Raji (cell line): ENCODE measurements around the gene LINC00237.

ENCODE experiments used
- POLR2A ChIP-seq: IDR thresholded peaks from 2 replicates; pipeline ENCODE4 v1.6.1; 2011; ENCODE audit warnings: low read depth, low read length, control low read depth; ENCODE audit not compliant: insufficient read depth

Gene LINC00237

DNA sequence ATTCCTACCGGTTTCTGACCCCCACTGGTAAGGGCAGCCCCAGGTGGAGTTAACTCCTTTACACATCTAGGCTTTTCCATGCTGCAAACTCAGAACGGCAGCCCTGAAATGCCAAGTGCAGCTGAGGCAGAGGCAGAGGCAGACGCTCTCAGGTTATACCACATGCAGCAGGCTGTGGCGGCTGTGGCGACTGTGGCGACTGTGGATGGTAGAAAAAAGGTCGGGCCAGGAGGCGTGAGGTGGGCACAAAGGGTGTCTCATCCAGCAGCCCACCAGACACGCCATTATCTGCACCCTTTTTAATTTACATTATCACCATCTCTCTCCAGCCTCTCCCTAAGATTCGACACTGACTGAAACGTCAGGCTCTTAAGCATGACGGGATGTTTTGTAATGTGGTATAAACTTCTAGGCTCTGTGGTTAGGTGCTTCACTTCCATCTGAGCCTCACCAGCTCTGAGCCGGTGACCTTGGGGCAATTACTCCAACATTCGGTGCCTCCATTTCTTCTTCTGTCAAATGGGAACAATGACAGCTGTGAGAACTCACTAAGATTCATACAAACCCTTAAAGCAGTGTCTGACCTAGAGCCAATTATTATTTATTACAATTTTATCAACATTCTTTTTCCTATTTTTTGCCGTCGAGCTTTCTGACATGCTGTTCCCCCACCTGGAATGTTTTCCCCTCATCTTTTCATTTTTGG lies 27.9 kb upstream of the LINC00237 start:
- no peak for TF ChIP-seq POLR2A

DNA sequence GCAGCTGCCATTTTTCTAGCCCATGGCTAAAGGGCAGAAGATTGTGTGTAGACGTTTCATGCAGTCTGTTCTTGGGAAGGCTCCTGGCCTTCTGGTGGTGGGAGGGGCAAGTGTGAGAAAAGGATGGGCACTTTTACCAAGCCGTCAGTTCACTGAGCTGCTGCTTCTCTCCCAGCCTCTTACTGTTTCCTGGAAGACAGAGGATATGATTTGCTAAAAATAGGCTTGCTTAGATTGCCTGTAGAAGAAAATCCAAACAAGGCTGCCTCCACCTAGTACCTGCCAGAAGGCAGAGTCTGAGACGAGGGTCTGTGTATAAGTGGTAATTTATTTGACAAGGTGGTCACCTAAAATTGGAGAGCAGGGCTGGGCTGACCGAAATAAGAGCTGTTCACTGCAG lies 27.2 kb upstream of the LINC00237 start:
- TF ChIP-seq POLR2A, result no peak

DNA sequence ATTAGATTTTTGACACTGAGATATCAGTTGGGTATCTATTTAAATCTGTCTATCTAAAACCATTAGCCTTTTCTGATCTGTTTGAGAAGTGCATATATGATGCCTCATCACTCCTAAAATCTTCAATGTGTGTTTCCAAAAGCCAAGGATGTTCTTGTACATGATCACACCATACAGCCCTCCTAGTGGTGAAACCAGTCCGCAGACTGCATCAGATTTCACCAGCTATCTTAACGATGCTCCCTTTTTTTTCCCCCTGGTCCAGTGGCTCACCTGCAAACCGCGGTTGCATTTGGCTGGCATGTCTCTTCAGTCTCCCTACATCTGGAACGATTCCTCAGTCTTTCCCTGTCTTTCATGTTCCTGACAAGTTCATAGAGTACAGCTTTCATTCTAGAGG lies 23.7 kb upstream of the LINC00237 start:
- no peak for TF ChIP-seq POLR2A

DNA sequence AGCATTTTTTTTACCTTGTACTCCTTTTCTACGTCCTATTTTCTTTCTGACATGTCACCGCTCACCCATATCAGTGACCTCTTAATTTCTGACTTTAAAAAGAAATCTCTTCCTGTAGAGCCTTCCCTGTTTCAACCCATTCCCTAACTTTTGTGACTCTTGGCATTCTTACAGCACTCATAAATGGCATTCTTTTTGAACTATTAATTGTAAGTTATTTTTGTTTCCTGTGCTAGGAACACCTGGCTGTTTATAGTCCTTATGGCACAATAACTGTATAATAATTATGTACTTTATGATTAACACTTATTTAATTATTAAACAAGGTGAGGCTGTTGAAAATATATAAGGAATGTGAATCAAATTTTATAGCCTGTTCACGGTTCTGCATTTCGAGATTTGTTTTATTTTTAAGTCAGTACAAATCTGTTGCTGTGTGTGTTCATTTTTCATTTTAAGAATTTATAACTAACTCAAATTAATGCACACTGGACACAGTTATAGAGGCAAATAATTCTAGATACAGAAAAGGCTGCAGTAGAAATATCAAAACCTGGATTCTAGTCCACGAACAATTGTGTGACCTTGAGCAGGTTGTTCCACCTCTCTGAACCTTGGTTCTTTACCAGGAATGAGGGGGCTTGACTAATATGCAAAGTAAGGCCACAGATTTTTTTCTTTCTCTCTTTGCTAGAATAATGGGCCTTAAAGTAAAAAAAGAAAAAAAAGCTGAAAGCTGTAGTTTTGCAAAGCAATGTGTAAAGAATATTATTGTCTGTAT lies 21.2 kb upstream of the LINC00237 start:
- TF ChIP-seq POLR2A, result no peak

DNA sequence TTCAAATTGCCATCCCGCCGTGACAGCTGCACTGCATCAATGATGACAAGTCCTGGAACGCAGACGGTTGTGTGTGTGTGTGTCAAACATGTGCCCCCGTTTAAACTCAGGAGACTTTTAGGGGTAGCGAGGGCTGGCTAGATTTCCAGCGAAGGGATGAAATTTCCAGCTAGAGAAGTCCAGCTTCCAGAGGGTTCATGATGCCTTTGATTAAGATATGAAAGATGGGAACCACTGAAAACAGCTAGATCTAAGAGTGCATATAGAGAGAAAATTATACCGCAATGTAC lies 20.4 kb upstream of the LINC00237 start:
- no peak for TF ChIP-seq POLR2A

DNA sequence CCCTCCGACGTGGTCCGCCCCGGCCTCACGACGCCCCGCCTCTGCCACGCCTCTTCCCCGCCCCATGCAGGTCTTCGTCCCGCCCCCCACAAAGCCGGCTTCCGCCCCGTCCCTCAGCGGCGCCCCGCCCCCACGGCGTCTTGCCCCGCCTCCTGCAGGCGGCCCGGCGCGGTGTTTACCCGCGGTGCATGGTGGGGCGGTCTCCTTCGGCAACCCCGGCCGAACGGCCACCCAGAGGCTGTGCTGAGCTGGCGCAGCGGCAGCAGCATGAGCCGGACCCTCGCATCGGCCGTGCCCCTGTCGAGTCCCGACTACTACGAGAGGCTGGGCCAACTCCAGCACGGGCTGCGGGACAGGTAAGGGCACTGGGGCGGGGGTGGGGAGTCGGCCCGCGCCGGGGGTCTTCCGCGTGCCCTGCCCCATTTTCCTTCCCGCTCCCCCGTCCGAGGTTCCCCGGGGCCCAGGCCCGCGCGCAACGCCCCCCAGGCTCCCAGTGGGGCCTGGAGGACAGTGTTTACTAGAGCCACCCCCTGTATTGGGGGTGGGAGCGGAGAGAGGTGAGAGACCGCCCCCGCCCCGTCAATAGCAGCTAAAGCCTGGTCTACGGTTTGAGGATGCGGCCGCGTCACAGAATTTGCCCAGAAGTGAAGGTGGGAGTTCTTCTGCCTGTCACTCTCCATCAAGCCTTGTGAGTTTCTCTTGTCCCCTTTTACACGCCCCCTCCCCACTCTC lies 19.9 kb upstream of the LINC00237 start, which contains the start of gene KIZ:
Gene KIZ, plus strand, starts transcription at position 234 of the 732 bp plus-strand sequence. Its CDS starts 34 bp downstream, at position 268.
- TF ChIP-seq POLR2A, result peak; percentile 91

DNA sequence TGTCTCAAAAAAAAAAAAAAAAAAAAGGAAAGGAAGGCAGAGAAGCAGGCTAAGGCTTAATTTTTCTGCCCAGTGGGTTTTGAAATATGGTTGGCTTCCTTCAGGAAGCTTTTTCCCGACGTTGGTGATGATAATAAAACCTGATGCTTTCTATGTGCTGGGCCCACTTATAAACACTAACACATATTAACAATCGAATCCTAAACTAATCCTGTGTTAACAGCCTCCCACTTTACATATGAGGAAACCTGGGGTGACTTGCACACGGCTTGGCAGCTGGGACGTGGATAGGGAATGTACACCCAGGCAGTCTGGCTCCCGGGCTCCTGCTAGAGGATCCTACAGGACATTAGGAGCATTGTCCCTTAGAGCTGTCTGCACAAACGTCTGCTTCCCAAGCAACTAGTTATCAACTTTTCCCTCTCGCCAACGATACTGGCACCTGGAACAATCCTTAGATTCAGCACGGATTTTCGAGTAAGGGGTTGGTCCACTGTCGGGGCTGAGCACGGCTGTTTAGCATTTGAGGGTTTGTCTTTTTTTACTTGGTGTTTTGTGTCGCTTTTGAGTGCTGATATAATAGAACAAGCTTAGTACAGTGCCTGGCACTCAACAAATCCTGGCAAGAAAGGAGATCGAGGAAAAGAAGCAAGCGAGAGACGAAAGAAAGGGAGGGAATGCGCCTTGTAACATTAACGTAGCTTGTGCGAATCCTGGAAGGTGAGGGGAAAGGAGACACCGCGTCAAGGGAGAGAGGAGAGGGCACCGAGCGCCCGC lies 19.1 kb upstream of the LINC00237 start:
- no peak; the same call in 1 of the 2 replicates for TF ChIP-seq POLR2A

DNA sequence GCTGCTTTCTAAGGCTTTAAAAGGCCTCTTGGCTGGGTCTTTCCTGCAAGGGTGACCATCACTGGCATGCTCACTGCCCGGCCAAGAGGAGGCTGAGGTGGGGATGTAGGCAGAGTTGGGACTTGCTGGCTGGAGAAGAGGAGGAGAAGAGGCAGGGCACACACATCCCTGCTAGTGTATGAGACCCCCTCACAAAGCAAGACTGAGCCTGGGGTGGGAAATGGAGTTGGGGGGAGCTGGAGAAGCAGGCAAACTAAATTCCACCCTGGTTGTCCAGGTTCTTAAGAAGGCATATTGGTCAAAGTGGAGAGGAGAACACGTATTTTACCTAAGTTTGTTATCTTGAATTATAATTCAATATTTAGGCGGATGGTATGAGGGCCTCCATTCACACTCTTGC lies 18.0 kb upstream of the LINC00237 start:
- no peak for TF ChIP-seq POLR2A

DNA sequence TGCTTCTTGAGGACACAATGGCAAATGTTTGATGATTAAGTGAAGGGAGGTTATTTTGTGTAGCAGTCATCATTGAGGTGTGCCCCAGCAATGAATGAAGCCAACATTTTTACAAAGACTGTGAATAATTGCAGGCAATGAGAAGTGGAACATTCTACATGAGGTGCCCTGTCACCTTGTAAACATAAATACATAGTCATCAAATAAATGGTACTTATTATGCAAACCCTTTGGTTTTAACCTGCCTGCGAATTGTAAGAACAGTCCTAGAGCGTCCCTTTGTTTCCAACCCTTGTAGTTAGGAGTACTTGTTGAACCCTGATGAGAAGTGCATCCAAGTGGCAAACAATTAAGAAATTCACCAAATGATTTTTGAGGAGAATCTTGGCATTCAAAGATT lies 12.6 kb upstream of the LINC00237 start:
- TF ChIP-seq POLR2A, result no peak

DNA sequence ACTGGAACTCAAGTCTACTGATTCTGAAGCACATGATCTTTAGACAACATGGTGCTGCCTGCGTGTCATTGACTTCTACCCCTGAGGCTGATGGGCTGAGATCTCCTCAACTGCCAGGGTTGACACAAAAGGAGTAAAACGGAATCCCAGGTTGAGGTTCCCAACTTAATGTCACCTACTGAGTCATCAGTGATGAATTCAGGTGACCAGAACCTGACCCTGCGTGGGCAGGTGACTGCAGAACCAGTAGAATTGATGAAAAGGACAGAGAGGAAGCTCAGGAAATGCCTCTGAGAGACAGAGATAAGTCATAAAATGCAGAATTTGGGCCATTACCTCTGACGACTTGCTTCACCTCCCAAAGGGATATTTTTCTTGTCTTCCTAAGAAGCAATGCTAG lies 12.0 kb upstream of the LINC00237 start:
- TF ChIP-seq POLR2A, result no peak

DNA sequence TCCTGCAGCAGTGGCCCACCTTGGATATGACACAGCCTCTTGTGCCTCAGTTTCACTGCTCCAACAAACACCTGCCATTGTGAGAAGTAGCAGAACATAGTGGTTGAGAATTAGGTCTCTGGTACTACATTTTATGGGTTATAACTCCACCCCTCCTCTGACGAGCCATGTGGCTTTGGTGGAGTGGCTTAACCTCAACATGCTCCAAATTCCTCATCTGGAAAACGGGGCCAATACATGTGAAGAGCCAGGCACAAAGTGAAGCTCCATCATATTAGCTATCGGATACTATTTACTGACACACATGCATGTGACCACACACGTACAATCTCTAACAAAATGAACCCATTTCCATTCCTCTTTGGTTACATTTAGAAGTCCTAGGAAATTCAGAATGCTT lies 11.4 kb upstream of the LINC00237 start:
- no peak for TF ChIP-seq POLR2A

DNA sequence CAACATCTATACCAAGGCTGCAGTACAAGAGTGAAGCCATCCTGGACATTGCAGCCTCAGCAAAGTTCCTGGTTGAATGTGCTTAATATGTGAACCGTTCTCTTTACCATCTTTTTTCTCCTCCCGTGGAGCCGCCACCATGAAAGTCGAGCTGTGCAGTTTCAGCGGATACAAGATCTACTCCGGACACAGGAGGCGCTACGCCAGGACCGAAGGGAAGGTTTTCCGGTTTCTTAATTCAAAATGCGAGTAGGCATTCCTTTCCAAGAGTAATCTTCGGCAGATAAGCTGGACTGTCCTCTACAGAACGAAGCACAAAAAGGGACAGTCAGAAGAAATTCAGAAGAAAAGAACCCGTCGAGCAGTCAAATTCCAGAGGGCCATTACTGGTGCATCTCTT lies 8.4 kb upstream of the LINC00237 start:
- no peak for TF ChIP-seq POLR2A

DNA sequence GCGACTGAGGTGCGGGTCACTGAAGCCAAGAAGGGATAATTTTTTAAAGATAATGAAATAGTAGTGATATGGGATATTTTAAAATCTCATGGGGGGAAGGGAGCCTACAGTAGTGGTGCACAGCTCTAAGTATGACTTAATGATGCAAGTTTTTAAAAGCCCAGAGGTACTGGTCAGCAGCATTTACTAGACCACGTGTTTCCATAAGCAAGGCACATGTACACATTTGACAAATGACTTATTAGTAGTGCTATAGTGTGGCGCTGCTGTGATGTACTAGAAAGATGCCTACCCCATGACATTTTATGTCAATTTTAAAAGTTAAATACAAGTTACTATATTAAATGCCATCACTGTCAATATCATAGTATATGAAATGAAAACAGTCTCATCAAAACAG lies 7.5 kb upstream of the LINC00237 start:
- no peak for TF ChIP-seq POLR2A

DNA sequence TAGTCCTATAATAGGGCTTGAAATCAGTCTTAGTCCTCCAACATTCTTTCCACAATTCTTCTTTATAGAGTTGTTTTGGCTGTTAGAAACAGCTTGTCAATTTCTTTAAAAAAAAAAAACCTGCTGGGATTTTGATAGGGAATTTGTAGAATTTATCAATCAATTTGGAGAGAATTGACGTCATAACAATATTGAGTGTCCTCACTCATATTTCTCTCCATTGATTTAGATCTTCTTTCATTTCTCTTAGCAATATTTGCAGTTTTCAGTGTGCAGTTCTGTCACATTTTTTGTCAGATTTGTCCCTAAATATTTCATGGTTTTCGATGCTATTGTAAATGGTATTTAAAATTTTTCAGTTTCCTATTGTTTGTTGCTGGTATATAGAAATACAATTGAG lies 5.3 kb upstream of the LINC00237 start:
- no peak for TF ChIP-seq POLR2A

DNA sequence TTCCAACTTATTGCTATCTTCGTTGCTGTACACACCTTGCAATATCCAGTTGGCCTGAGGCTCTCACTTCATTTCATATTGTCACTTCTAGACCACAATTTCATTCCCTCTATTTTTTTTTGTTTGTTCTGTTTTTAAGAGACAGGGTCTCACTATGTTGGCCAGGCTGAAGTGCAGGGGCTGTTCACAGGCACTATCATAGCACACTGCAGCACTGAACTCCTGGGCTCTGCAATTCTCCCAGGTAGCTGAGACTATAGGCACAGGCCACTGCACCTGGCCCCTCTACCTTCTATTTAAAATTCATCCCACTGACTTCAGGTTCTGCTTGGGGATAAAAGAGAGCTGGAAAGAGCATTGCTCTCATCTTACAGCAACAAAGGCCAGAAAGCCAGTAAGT lies 4.7 kb upstream of the LINC00237 start:
- TF ChIP-seq POLR2A, result no peak

DNA sequence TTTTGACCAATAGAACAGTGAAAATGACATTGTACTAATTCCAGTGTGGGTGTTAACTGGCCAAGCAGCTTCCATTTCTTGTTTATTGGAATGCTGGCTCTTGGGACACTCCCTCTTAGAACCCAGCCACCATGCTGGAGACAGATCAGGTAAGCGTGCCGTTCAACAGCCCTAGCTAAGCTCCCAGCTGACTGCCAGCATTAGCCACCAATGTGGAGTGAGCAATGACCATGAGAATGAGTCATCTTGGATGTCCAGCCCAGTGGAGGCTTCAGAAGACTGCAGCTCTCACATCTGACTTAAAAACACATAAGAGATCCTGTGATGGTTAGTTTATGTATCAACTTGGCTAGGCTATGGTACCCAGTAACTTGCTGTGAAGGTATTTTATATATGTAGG lies 3.0 kb upstream of the LINC00237 start:
- TF ChIP-seq POLR2A, result no peak
